ENCODE results near the gene SH3BP5. TPM values are rescaled to one million over a fixed set of nuclear protein-coding genes. Genes with fewer than 3 reads are reported as not detected.

The SH3BP5 gene
- total RNA-seq, 1 experiment from 2014 or later, result 13.9 TPM

DNA sequence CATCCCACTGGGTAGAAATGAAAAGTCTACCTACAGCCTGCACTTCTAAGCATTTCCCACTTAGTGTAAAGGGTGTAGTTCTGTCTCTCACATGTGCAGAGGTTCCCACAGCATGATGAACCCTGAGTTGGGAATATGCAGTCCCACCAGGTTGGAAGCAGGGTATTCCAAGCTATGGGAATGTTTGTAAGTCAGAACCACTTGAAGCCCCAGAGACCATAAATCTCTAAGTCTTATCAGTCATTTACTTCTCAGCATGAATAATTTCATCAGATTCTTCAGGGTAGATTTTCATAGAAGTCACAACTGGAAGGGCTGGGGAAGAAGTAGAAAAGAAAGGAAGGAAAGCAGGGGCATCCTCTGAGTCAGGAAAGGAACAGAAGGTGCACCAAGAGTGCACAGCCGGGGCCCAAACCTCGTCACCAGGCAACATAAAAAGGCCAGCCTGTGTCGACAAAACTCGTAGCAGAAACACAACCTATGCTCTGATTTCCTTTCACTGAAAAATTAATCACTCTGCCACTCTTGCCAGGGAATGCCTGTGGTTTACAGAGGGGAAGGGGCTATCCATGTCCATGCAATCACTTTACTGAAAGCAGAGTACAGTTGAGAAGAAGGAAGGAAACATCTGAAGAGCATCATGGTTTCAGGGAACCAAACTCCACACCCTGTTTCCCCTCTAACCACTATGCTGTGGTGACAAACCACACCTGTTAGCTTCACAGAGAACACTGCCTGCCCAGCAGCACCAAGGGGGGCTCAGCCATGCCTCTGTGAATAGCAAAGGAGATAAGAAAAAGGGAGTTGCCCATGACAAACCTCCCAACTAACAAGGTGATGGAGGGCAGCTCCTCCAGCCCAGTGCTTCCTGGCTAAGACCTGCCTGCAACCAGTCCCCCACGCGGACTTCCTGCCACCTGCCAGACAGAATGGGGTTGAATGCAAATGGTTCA, 40.5 kb downstream of the SH3BP5 start:
- H3K36me3 ChIP-seq (ENCODE audit: control insufficient read depth in 1 of 2, insufficient read depth in 2 of 2, low read length in 2 of 2), result no peaks in the 10 kb centered on the region
- RAD21 ChIA-PET (ENCODE audit: low non-redundant PET in 1 of 2, low total read pairs in 2 of 2, uncharacterized antibody in 2 of 2, unreplicated experiment in 2 of 2), result no interaction called here
- no peak overlapping the region for H3K4me2 ChIP-seq (ENCODE audit: low read length)
- CTCF ChIA-PET, result no interaction called here
- no peaks in the 10 kb centered on the region for H3K79me2 ChIP-seq (ENCODE audit: insufficient read depth, low read length)
- intact Hi-C loops (cut with micrococcal nuclease), result no loop called here
- BruUV-seq (replicated peaks), result no TSS peak
- no peak overlapping the region for H3K4me3 ChIP-seq (replicated peaks in 1 of 2; ENCODE audit: low read depth in 1 of 2, low read length in 2 of 2)
- no peaks in the 10 kb centered on the region for H4K20me1 ChIP-seq (ENCODE audit: insufficient read depth)
- POLR2A ChIA-PET, result no interaction called here
- DNase-seq (ENCODE audit: low read depth, low spot score), result no peak
- H3K9ac ChIP-seq (ENCODE audit: low read length), result no peak overlapping the region
- no peaks in the 10 kb centered on the region for H3K4me1 ChIP-seq (ENCODE audit: control insufficient read depth in 1 of 2, insufficient read depth in 2 of 2, low read length in 2 of 2)
- no peak overlapping the region for H2AFZ ChIP-seq (ENCODE audit: low read depth, low read length, poor library complexity, severe bottlenecking)
- TF ChIP-seq CTCF (IDR thresholded peaks at IDR 0.05 in 2 of 3, conservative IDR thresholded peaks at IDR 0.05 in 1 of 3; ENCODE audit: borderline replicate concordance in 1 of 3, insufficient read depth in 1 of 3, low read depth in 2 of 3, low read length in 2 of 3) (no peak), MAX (IDR thresholded peaks at IDR 0.05) (no peak), EZH2 (IDR thresholded peaks at IDR 0.05) (no peak), EZH2phosphoT487 (IDR thresholded peaks at IDR 0.05; ENCODE audit: borderline replicate concordance) (no peak), POLR2AphosphoS5 (IDR thresholded peaks at IDR 0.05; ENCODE audit: low read depth, low read length) (no peak), ZFX (IDR thresholded peaks at IDR 0.05) (no peak), POLR2A (IDR thresholded peaks at IDR 0.05; ENCODE audit: borderline replicate concordance, extremely low read depth, insufficient read depth, insufficient read length) (no peak), YY1 (IDR thresholded peaks at IDR 0.05; ENCODE audit: extremely low read depth, insufficient replicate concordance, low read depth, low read length) (no peak), SRF (IDR thresholded peaks at IDR 0.05; ENCODE audit: low read depth) (no peak), FOSL1 (IDR thresholded peaks at IDR 0.05; ENCODE audit: low read depth) (no peak), ELF1 (IDR thresholded peaks at IDR 0.05; ENCODE audit: borderline replicate concordance, low read depth) (no peak), TCF7L2 (IDR thresholded peaks at IDR 0.05; ENCODE audit: borderline replicate concordance, extremely low read depth, insufficient read depth, insufficient read length) (no peak), CBX3 (IDR thresholded peaks at IDR 0.05; ENCODE audit: low read depth) (no peak), RAD21 (IDR thresholded peaks at IDR 0.05; ENCODE audit: low read depth) (no peak), ZNF274 (IDR thresholded peaks at IDR 0.05; ENCODE audit: low read depth, low read length) (no peak), SP1 (IDR thresholded peaks at IDR 0.05; ENCODE audit: low read depth) (no peak)
- TF ChIP-seq, protein P1, sequence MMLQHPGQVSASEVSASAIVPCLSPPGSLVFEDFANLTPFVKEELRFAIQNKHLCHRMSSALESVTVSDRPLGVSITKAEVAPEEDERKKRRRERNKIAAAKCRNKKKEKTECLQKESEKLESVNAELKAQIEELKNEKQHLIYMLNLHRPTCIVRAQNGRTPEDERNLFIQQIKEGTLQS (IDR thresholded peaks at IDR 0.05), result no peak
- TF ChIP-seq, protein P2, sequence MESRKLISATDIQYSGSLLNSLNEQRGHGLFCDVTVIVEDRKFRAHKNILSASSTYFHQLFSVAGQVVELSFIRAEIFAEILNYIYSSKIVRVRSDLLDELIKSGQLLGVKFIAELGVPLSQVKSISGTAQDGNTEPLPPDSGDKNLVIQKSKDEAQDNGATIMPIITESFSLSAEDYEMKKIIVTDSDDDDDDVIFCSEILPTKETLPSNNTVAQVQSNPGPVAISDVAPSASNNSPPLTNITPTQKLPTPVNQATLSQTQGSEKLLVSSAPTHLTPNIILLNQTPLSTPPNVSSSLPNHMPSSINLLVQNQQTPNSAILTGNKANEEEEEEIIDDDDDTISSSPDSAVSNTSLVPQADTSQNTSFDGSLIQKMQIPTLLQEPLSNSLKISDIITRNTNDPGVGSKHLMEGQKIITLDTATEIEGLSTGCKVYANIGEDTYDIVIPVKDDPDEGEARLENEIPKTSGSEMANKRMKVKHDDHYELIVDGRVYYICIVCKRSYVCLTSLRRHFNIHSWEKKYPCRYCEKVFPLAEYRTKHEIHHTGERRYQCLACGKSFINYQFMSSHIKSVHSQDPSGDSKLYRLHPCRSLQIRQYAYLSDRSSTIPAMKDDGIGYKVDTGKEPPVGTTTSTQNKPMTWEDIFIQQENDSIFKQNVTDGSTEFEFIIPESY (IDR thresholded peaks at IDR 0.05; ENCODE audit: extremely low read depth, insufficient replicate concordance, low read length), result no peak
- TF ChIP-seq, protein P3, sequence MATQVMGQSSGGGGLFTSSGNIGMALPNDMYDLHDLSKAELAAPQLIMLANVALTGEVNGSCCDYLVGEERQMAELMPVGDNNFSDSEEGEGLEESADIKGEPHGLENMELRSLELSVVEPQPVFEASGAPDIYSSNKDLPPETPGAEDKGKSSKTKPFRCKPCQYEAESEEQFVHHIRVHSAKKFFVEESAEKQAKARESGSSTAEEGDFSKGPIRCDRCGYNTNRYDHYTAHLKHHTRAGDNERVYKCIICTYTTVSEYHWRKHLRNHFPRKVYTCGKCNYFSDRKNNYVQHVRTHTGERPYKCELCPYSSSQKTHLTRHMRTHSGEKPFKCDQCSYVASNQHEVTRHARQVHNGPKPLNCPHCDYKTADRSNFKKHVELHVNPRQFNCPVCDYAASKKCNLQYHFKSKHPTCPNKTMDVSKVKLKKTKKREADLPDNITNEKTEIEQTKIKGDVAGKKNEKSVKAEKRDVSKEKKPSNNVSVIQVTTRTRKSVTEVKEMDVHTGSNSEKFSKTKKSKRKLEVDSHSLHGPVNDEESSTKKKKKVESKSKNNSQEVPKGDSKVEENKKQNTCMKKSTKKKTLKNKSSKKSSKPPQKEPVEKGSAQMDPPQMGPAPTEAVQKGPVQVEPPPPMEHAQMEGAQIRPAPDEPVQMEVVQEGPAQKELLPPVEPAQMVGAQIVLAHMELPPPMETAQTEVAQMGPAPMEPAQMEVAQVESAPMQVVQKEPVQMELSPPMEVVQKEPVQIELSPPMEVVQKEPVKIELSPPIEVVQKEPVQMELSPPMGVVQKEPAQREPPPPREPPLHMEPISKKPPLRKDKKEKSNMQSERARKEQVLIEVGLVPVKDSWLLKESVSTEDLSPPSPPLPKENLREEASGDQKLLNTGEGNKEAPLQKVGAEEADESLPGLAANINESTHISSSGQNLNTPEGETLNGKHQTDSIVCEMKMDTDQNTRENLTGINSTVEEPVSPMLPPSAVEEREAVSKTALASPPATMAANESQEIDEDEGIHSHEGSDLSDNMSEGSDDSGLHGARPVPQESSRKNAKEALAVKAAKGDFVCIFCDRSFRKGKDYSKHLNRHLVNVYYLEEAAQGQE (IDR thresholded peaks at IDR 0.05; ENCODE audit: low read depth), result no peak
- ATAC-seq, result no peak
- H3K27ac ChIP-seq (ENCODE audit: low read depth, low read length), result no peak overlapping the region
- no peaks in the 10 kb centered on the region for H3K27me3 ChIP-seq (ENCODE audit: insufficient read depth, low read length)
- no peaks in the 10 kb centered on the region for H3K9me2 ChIP-seq (ENCODE audit: insufficient read depth)
- no peaks in the 10 kb centered on the region for H3K9me3 ChIP-seq (ENCODE audit: control insufficient read depth in 1 of 2, insufficient read depth in 1 of 2, low read depth in 1 of 2, low read length in 2 of 2)
